Activated CD8-positive, alpha-beta memory T cell treated with anti-CD3 and anti-CD28 coated beads, Interleukin-2, amount 50 U/mL, for 4 hours (primary cell): ENCODE measurements around the gene TUFM.
"Not testable (repeated sequence)": the region's sequence is repeated elsewhere in the genome, so short reads cannot be mapped to it uniquely, and the experiment has no call there.

ENCODE experiments used
- DNase-seq: peaks from one replicate; pipeline ENCODE4 v3.0.0-alpha.2; 2020

The TUFM gene

GRCh38 chr16:28875134-28876018 lies 29.2 kb upstream of the TUFM start:
- no peak for DNase-seq

- DNase-seq = no peak
Observed at GRCh38 chr16:28874406-28874805, 28.3 kb upstream of the TUFM start.

- DNase-seq = peak; percentile 62
Observed at GRCh38 chr16:28873543-28874201, 27.5 kb upstream of the TUFM start.

- DNase-seq = no peak
Observed at GRCh38 chr16:28872952-28873351, 26.8 kb upstream of the TUFM start.

- DNase-seq = no peak
Observed at GRCh38 chr16:28869201-28869600, 23.1 kb upstream of the TUFM start.

- DNase-seq = not testable (repeated sequence)
Observed at GRCh38 chr16:28867646-28868045, 21.5 kb upstream of the TUFM start.

GRCh38 chr16:28867241-28867640 lies 21.1 kb upstream of the TUFM start:
- no peak for DNase-seq

- DNase-seq = no peak
Observed at GRCh38 chr16:28866454-28866804, 20.3 kb upstream of the TUFM start.

- DNase-seq = no peak
Observed at GRCh38 chr16:28865722-28866453, 19.7 kb upstream of the TUFM start.

GRCh38 chr16:28865001-28865688 lies 19.0 kb upstream of the TUFM start:
- no peak for DNase-seq

GRCh38 chr16:28863929-28864793 lies 18.0 kb upstream of the TUFM start:
- DNase-seq = no peak

- no peak for DNase-seq
Observed at GRCh38 chr16:28859326-28859725, 13.2 kb upstream of the TUFM start.

- DNase-seq = no peak
Observed at GRCh38 chr16:28858421-28858820, 12.3 kb upstream of the TUFM start.

GRCh38 chr16:28846933-28847273 lies 755 bp upstream of the TUFM start:
- no peak for DNase-seq

- no peak for DNase-seq
Observed at GRCh38 chr16:28845761-28846079, 428 bp downstream of the TUFM start.

- no peak for DNase-seq
Observed at GRCh38 chr16:28845293-28845692, 855 bp downstream of the TUFM start.

GRCh38 chr16:28844226-28844885 lies 1.8 kb downstream of the TUFM start:
- DNase-seq = no peak

GRCh38 chr16:28843766-28844165 lies 2.4 kb downstream of the TUFM start:
- DNase-seq = no peak

- no peak for DNase-seq
Observed at GRCh38 chr16:28842696-28843095, 3.5 kb downstream of the TUFM start.

- DNase-seq = no peak
Observed at GRCh38 chr16:28839899-28840298, 6.2 kb downstream of the TUFM start.

GRCh38 chr16:28839004-28839639 lies 7.0 kb downstream of the TUFM start:
- no peak for DNase-seq
